Naive thymus-derived CD8-positive, alpha-beta T cell (primary cell): ENCODE results near the gene CERS1. TPM values are rescaled to one million over a fixed set of nuclear protein-coding genes. Genes with fewer than 3 reads are reported as not detected.

Source experiments
- ATAC-seq, 2 donors: fragments of 150-1000 bp; cut with Tn5 transposase in 1 of 2; sonication (Bioruptor Pico), chemical (Tn5 transposase) in 1 of 2; 1 replicate in 1 of 2; 2 replicates in 1 of 2; pipeline ENCODE4 v1.10.0; 2021; ENCODE audit warnings: mild to moderate bottlenecking in 2 of 2, moderate library complexity in 2 of 2
- POLR2A ChIA-PET: fragments of 350-600 bp; sonication (Branson Sonifier 250); formaldehyde crosslinking; loops from one replicate; lab custom pipeline; 2021; ENCODE audit warnings: antibody characterized with exemption; lab: Charles Lee
- DNase-seq, 10 donors: peaks; one replicate each; pipeline versions ENCODE4 v3.0.0 to v3.0.0-alpha.2; 2020 to 2022
- H3K27ac Mint-ChIP-seq, 10 donors: one replicate each; pipeline ENCODE4 v1.8.0; 2020 to 2022; ENCODE audit warnings: mild to moderate bottlenecking in 10 of 10, mixed read lengths in 10 of 10, moderate library complexity in 4 of 10, inconsistent platforms in 1 of 10
- H3K27me3 Mint-ChIP-seq, 5 donors: one replicate each; pipeline ENCODE4 v1.8.0; 2021 to 2022; ENCODE audit warnings: mixed read lengths in 5 of 5
- H3K36me3 Mint-ChIP-seq, 3 donors: one replicate each; pipeline ENCODE4 v1.8.0; 2020 to 2022; ENCODE audit warnings: mixed read lengths in 3 of 3, mild to moderate bottlenecking in 2 of 3, inconsistent platforms in 1 of 3
- H3K4me1 Mint-ChIP-seq, 4 donors: one replicate each; pipeline ENCODE4 v1.8.0; 2021 to 2022; ENCODE audit warnings: mixed read lengths in 4 of 4
- H3K4me3 Mint-ChIP-seq, 10 donors: one replicate each; pipeline ENCODE4 v1.8.0; 2020 to 2022; ENCODE audit warnings: mild to moderate bottlenecking in 10 of 10, mixed read lengths in 10 of 10, moderate library complexity in 6 of 10, inconsistent platforms in 1 of 10
- H3K9me3 Mint-ChIP-seq, 9 donors: one replicate each; pipeline ENCODE4 v1.8.0; 2020 to 2022; ENCODE audit warnings: mixed read lengths in 9 of 9, mild to moderate bottlenecking in 3 of 9, inconsistent platforms in 1 of 9, moderate library complexity in 1 of 9
- polyA plus RNA-seq, 3 donors: library from polyadenylated mRNA; unstranded; fragments of 300-500 nt; fragmentation: Illumina TruSeq; gene quantifications; one replicate each; pipeline ENCODE4 v1.2.3, GENCODE V29; 2021
- total RNA-seq, 8 experiments: library from RNA in 2 of 8; stranded (reverse) in 2 of 8; gene quantifications; one replicate each; pipeline ENCODE4 v1.2.3 and lab custom pipeline; 2021 to 2026

Gene CERS1
- total and polyA plus RNA-seq, 5 experiments from 2014 or later = not detected

- Mint-ChIP-seq H3K9me3 (no peaks in the 10 kb centered on the region), H3K36me3 (peaks cover 0 to 17% (median 6%) of the 10 kb centered on the region in 3 donors), H3K27ac (no peak overlapping the region), H3K27me3 (peaks cover 11 to 31% (median 17%) of the 10 kb centered on the region in 5 donors), H3K4me1 (peaks cover 4 to 15% (median 12%) of the 10 kb centered on the region in 4 donors), H3K4me3 (peak overlapping the region in 7 of 10 donors; percentile 28 to 73 (median 46))
- DNase-seq (no peak), ATAC-seq (peak; percentile 45 to 56)
- POLR2A ChIA-PET = interaction anchor here (0.6 to 0.7 kb wide), 2 partner anchors 617 to 621 kb away, joined by 3 to 4 read pairs; partner anchors contain the start of gene IQCN
Observed at GRCh38 chr19:18895038-18895823, 727 bp downstream of the CERS1 start.

- no peak for DNase-seq
- POLR2A ChIA-PET = interaction anchor here (0.7 kb wide), 1 partner anchor 618 kb away, joined by 3 read pairs; no protein-coding TSS in a partner anchor
- H3K4me3 Mint-ChIP-seq = peak overlapping the region in 4 of 10 donors; percentile 26 to 46 (median 38)
- peaks cover 0 to 10% (median 6%) of the 10 kb centered on the region in 3 donors for H3K36me3 Mint-ChIP-seq
- H3K27ac Mint-ChIP-seq = no peak overlapping the region
- no peak for ATAC-seq
- no peaks in the 10 kb centered on the region for H3K9me3 Mint-ChIP-seq
- H3K4me1 Mint-ChIP-seq = peaks cover 4 to 15% (median 12%) of the 10 kb centered on the region in 4 donors
- H3K27me3 Mint-ChIP-seq = peaks cover 11 to 32% (median 21%) of the 10 kb centered on the region in 5 donors
Observed at GRCh38 chr19:18894254-18895037, 1.5 kb downstream of the CERS1 start.

- Mint-ChIP-seq H3K9me3 (no peaks in the 10 kb centered on the region), H3K36me3 (peaks cover 0 to 8% (median 3%) of the 10 kb centered on the region in 3 donors), H3K27me3 (peaks cover 11 to 32% (median 21%) of the 10 kb centered on the region in 5 donors), H3K4me1 (peaks cover 4 to 15% (median 12%) of the 10 kb centered on the region in 4 donors), H3K27ac (no peak overlapping the region), H3K4me3 (peak overlapping the region in 3 of 10 donors; percentile 22 to 57 (median 50))
- DNase-seq = no peak
- POLR2A ChIA-PET = no interaction called here
- no peak for ATAC-seq
Observed at GRCh38 chr19:18893587-18894253, 2.2 kb downstream of the CERS1 start.

DNA sequence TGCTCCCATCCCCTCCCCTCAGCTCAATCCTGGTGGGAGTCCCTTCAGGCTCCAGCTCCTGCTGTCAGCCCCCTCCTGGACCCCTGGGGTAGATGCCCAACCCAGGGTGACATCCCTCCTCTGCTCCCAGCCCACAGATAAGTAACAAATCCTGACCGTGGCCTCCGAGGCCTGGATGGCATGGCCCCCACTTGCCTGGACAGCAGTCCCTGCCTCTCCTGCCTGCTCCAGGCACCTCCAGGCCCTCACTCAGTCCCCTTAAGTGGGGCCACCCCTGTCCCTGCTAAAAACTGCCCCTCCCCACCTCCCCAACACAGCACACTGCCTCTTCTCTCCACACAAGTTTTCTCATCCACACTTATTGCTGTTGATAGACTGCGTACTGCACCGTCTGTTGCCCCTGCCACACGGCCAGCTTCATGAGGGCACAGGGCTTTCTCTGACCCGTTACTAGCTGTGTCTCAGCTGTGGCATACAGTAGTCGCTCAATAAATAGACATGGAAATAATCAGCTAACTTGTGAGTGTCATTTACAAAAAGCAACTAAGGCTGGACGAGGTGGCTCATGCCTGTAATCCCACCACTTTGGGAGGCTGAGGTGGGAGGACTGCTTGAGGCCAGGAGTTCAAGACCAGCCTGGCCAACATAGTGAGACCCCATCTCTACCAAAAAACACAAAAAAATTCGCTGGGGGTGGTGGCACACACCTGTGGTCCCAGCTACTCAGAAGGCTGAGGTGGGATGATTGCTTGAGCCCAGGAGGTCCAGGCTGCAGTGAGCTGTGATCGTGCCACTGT is 5.8 kb downstream of the CERS1 start:
- peaks cover 0 to 2% (median 0%) of the 10 kb centered on the region in 4 donors for H3K4me1 Mint-ChIP-seq
- H3K27ac Mint-ChIP-seq = no peak overlapping the region
- POLR2A ChIA-PET = interaction anchor here (0.7 kb wide), 1 partner anchor 19 kb away, joined by 4 read pairs; no protein-coding TSS in a partner anchor
- no peak for ATAC-seq
- peaks cover 3 to 25% (median 10%) of the 10 kb centered on the region in 5 donors for H3K27me3 Mint-ChIP-seq
- no peak for DNase-seq
- no peak overlapping the region for H3K4me3 Mint-ChIP-seq
- no peaks in the 10 kb centered on the region for H3K36me3 Mint-ChIP-seq
- H3K9me3 Mint-ChIP-seq = no peaks in the 10 kb centered on the region

- H3K4me1 Mint-ChIP-seq = no peaks in the 10 kb centered on the region
- peak overlapping the region in 3 of 10 donors; percentile 24 to 38 (median 32) for H3K27ac Mint-ChIP-seq
- DNase-seq = no peak
- no peak for ATAC-seq
- H3K9me3 Mint-ChIP-seq = no peaks in the 10 kb centered on the region
- peaks cover 0 to 11% (median 3%) of the 10 kb centered on the region in 5 donors for H3K27me3 Mint-ChIP-seq
- no peak overlapping the region for H3K4me3 Mint-ChIP-seq
- POLR2A ChIA-PET = interaction anchor here (0.7 kb wide), 1 partner anchor 953 kb away, joined by 6 read pairs; no protein-coding TSS in a partner anchor
- no peaks in the 10 kb centered on the region for H3K36me3 Mint-ChIP-seq
Observed at GRCh38 chr19:18886972-18887371, 9.0 kb downstream of the CERS1 start.

DNA sequence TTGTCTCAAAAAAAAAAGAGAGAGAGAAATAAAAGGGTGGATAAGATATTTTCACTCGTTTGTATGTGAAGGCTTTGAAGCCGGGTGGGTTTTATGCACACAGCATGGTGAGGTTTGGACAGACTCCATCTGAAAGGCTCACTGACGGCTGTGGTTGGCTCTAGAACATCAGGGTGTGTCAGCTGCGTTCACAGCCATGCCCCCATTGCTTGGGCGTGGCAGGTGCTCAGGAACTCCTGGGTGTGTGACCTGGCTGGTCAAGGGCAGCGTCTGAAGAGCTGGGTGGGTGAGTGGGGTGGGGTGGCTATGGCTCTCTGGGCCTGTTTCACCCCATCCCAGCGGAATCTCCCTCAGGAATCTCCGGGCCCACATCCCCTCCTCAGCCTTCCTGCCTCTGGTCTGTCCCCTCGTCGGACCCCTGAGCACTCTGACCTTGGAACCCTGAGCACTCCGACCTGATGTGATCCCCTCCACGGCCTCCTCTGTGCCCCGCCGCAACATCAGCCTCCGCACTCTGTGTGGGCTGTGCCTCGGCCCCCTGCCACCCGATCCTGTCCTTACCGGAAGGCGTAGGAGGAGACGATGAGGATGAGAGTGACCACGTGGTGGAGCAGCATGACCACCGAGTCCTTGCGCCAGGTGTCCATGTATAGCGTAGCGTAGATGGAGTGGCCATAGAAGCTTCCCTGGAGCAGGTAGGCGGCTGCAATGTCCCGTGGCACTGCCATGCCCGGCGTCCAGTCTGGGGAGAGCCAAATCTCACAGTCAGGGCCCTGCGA is 12.2 kb downstream of the CERS1 start:
- Mint-ChIP-seq H3K9me3 (no peaks in the 10 kb centered on the region), H3K4me3 (no peak overlapping the region), H3K27ac (no peak overlapping the region), H3K36me3 (no peaks in the 10 kb centered on the region), H3K4me1 (peaks cover 0 to 2% (median under 1%) of the 10 kb centered on the region in 4 donors), H3K27me3 (peaks cover 0 to 6% (median 3%) of the 10 kb centered on the region in 5 donors)
- DNase-seq = no peak
- ATAC-seq = no peak
- POLR2A ChIA-PET = interaction anchor here (0.6 to 0.7 kb wide), 2 partner anchors 364 to 1582 kb away, joined by 3 to 8 read pairs; no protein-coding TSS in a partner anchor

DNA sequence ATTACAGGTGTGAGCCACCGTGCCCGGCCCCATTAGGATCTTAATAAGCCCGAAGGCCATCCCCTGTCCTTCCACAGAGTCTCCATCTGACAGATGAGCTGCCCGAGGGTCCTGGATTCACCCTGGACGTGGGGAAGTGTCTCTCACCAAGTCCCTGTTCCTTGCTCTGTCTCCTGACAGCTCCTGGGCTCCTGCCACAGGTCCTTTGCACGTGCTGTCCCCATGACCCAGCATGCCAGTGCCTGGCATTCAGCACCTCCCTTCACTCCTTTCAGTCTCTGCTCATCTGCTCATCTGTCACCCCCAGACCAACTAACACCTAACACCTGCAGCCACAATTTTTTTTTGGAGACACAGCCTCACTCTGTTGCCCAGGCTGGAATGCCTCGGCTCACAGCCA is 14.5 kb downstream of the CERS1 start:
- POLR2A ChIA-PET = interaction anchor here (0.7 kb wide), 1 partner anchor 403 kb away, joined by 3 read pairs; no protein-coding TSS in a partner anchor
- DNase-seq (no peak), ATAC-seq (no peak)
- Mint-ChIP-seq H3K27ac (peak overlapping the region in 2 of 10 donors; percentile 19 to 53), H3K4me1 (peaks cover 0 to 2% (median under 1%) of the 10 kb centered on the region in 4 donors), H3K9me3 (no peaks in the 10 kb centered on the region), H3K36me3 (no peaks in the 10 kb centered on the region), H3K4me3 (no peak overlapping the region), H3K27me3 (no peaks in the 10 kb centered on the region)

- Mint-ChIP-seq H3K4me3 (no peak overlapping the region), H3K27me3 (no peaks in the 10 kb centered on the region), H3K36me3 (no peaks in the 10 kb centered on the region), H3K9me3 (no peaks in the 10 kb centered on the region), H3K27ac (peak overlapping the region in 1 of 10 donors; percentile 48), H3K4me1 (peaks cover 0 to 2% (median under 1%) of the 10 kb centered on the region in 4 donors)
- DNase-seq (peak in 3 of 10 donors; percentile 19 to 29 (median 20)), ATAC-seq (peak; percentile 68 to 81)
- POLR2A ChIA-PET = no interaction called here
Observed at GRCh38 chr19:18879579-18880373, 16.2 kb downstream of the CERS1 start.

DNA sequence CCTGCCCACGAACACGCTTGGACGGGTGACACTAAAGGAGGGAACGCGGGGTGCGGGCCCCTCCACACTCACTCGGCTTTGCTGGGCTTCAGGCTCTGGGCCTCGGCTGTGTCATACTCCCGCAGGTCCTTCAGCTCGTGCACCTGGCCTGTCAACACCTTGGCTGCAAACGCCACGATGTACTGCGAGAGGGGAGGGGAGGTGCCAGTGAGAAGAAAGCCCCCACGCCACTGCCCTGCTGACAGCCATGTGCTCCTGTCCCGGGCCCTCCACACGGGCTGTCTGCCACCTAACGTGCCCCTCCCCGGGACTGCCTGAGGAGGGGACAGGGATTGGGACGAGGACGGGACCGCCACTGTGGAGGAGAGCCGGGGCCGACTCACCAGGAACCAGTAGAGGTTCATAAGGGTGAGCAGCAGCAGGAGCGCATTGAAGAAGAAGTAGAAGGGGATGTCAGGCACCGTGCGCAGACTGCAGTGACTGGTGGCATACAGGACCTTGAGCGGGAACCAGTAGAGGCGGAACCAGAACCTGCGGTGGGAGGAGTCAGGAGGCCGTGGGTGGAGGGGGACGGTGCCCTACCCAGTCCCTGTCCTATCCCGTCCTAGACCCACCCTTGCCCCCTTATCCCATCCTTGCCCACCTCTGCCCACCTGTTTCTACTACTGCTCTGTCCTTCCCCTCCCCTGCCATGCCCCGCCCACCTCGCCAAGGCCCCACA is 16.9 kb downstream of the CERS1 start:
- no peaks in the 10 kb centered on the region for H3K9me3 Mint-ChIP-seq
- POLR2A ChIA-PET = no interaction called here

More for the DNA sequence above, 16.9 kb downstream of the CERS1 start:
- Mint-ChIP-seq H3K4me1 (peaks cover 0 to 4% (median under 1%) of the 10 kb centered on the region in 4 donors), H3K4me3 (no peak overlapping the region), H3K36me3 (no peaks in the 10 kb centered on the region), H3K27ac (no peak overlapping the region), H3K27me3 (peaks cover 0 to 2% (median 0%) of the 10 kb centered on the region in 5 donors)
- no peak for DNase-seq
- peak in 1 of 2 donors; percentile 15 for ATAC-seq
